Astrocyte (in vitro differentiated cells and primary cell): ENCODE results near the gene CLSTN3.
"Not testable (repeated sequence)": the region's sequence is repeated elsewhere in the genome, so short reads cannot be mapped to it uniquely, and the experiment has no call there.

Source experiments
- CTCF ChIP-seq: IDR thresholded peaks from 2 replicates; pipeline ENCODE4 v1.5.1; 2011; ENCODE audit warnings: low read depth, mild to moderate bottlenecking, inconsistent platforms, low read length, moderate library complexity; ENCODE audit not compliant: insufficient read depth
- EZH2 ChIP-seq: IDR thresholded peaks from 2 replicates; pipeline ENCODE4 v1.6.1; 2012; ENCODE audit warnings: mild to moderate bottlenecking, low read length, inconsistent platforms; ENCODE audit not compliant: insufficient read depth

- not testable (repeated sequence) for TF ChIP-seq EZH2, CTCF
Measured at GRCh38 chr12:7186058-7186457, 55.9 kb downstream of the CLSTN3 start.
